ENCODE measurements around the gene PLAAT4.

The PLAAT4 gene

GRCh38 chr11:63563201-63564055 is 26.8 kb downstream of the PLAAT4 start, which contains the start of gene PLAAT2:
PLAAT2 (minus strand) TSS chr11:63563379; CDS start chr11:63563324, 55 bp downstream.
- no peak within 1 kb of the TSS for H3K18ac ChIP-seq (ENCODE audit: low read length)
- WGBS (ENCODE audit: extremely low coverage, insufficient coverage, insufficient read length): no CpG with 5 or more reads among the region's 13 CpGs

GRCh38 chr11:63564056-63564774 is 27.6 kb downstream of the PLAAT4 start:
- H3K9ac ChIP-seq (ENCODE audit: low read length): no peak overlapping the region
- H2AFZ ChIP-seq (ENCODE audit: insufficient read depth, low read length, poor library complexity): no peak overlapping the region
- H4K12ac ChIP-seq (ENCODE audit: low read depth, low read length): no peak overlapping the region
- no peaks in the 10 kb centered on the region for H3K36me3 ChIP-seq (ENCODE audit: control insufficient read depth in 1 of 2, insufficient read depth in 2 of 2, low read length in 2 of 2)
- H3K4ac ChIP-seq (ENCODE audit: low read depth, low read length): no peak overlapping the region
- DNase-seq: no peak
- H3K14ac ChIP-seq (ENCODE audit: low read length): no peak overlapping the region
- H3K4me1 ChIP-seq (ENCODE audit: control insufficient read depth in 1 of 2, insufficient read depth in 2 of 2, low read length in 2 of 2): peaks cover 3 to 5% of the 10 kb centered on the region in 2 experiments
- H4K91ac ChIP-seq (ENCODE audit: low read depth, low read length): no peak overlapping the region
- no peaks in the 10 kb centered on the region for H3K9me3 ChIP-seq (ENCODE audit: insufficient read depth, low read depth, low read length)
- H3K18ac ChIP-seq (ENCODE audit: low read length): no peak overlapping the region
- H2BK5ac ChIP-seq (ENCODE audit: low read depth, low read length, poor library complexity): no peak overlapping the region
- no peak overlapping the region for H3K27ac ChIP-seq (ENCODE audit: low read depth, low read length)
- H3K4me3 ChIP-seq (ENCODE audit: low read depth, low read length): no peak overlapping the region
- H3K79me2 ChIP-seq (ENCODE audit: control insufficient read depth, insufficient read depth, low read length, poor library complexity): no peaks in the 10 kb centered on the region
- H4K8ac ChIP-seq (ENCODE audit: low read depth, low read length): no peak overlapping the region
- no peak overlapping the region for H2AK5ac ChIP-seq (ENCODE audit: low read length)
- H2BK120ac ChIP-seq (ENCODE audit: insufficient read depth, low read length, poor library complexity): no peak overlapping the region
- peaks cover 1% of the 10 kb centered on the region for H3K79me1 ChIP-seq (ENCODE audit: low read length)
- no peaks in the 10 kb centered on the region for H3K27me3 ChIP-seq (ENCODE audit: insufficient read depth, low read length)
- no CpG with 5 or more reads among the region's 7 CpGs for WGBS (ENCODE audit: extremely low coverage, insufficient coverage, insufficient read length)
- H3K23ac ChIP-seq (ENCODE audit: low read length): no peak overlapping the region
- H2BK12ac ChIP-seq (ENCODE audit: low read length): no peak overlapping the region
- H3K4me2 ChIP-seq (ENCODE audit: low read length): no peak overlapping the region

More at GRCh38 chr11:63563201-63564055, 26.8 kb downstream of the PLAAT4 start, which contains the start of gene PLAAT2:
- no peak within 1 kb of the TSS for H4K8ac ChIP-seq (ENCODE audit: low read depth, low read length)
- H3K4me1 ChIP-seq (ENCODE audit: control insufficient read depth in 1 of 2, insufficient read depth in 2 of 2, low read length in 2 of 2): peaks cover 3 to 5% of the 10 kb centered on the region in 2 experiments
- H3K4me3 ChIP-seq (ENCODE audit: low read depth, low read length): no peak within 1 kb of the TSS
- H3K27ac ChIP-seq (ENCODE audit: low read depth, low read length): no peak within 1 kb of the TSS
- H3K79me1 ChIP-seq (ENCODE audit: low read length): peaks cover 1% of the 10 kb centered on the region
- no peak within 1 kb of the TSS for H2BK120ac ChIP-seq (ENCODE audit: insufficient read depth, low read length, poor library complexity)
- no peaks in the 10 kb centered on the region for H3K27me3 ChIP-seq (ENCODE audit: insufficient read depth, low read length)
- H3K14ac ChIP-seq (ENCODE audit: low read length): no peak within 1 kb of the TSS
- H3K23ac ChIP-seq (ENCODE audit: low read length): no peak within 1 kb of the TSS
- H3K9ac ChIP-seq (ENCODE audit: low read length): no peak within 1 kb of the TSS
- H2BK5ac ChIP-seq (ENCODE audit: low read depth, low read length, poor library complexity): no peak within 1 kb of the TSS
- no peak for DNase-seq
- no peaks in the 10 kb centered on the region for H3K79me2 ChIP-seq (ENCODE audit: control insufficient read depth, insufficient read depth, low read length, poor library complexity)
- H2BK12ac ChIP-seq (ENCODE audit: low read length): no peak within 1 kb of the TSS
- no peaks in the 10 kb centered on the region for H3K9me3 ChIP-seq (ENCODE audit: insufficient read depth, low read depth, low read length)
- no peak within 1 kb of the TSS for H4K12ac ChIP-seq (ENCODE audit: low read depth, low read length)
- H3K4me2 ChIP-seq (ENCODE audit: low read length): no peak within 1 kb of the TSS
- no peak within 1 kb of the TSS for H3K4ac ChIP-seq (ENCODE audit: low read depth, low read length)
- H2AFZ ChIP-seq (ENCODE audit: insufficient read depth, low read length, poor library complexity): no peak within 1 kb of the TSS
- H4K91ac ChIP-seq (ENCODE audit: low read depth, low read length): no peak within 1 kb of the TSS
- no peaks in the 10 kb centered on the region for H3K36me3 ChIP-seq (ENCODE audit: control insufficient read depth in 1 of 2, insufficient read depth in 2 of 2, low read length in 2 of 2)
- H2AK5ac ChIP-seq (ENCODE audit: low read length): no peak within 1 kb of the TSS

GRCh38 chr11:63564784-63565350 is 28.3 kb downstream of the PLAAT4 start:
- Histone ChIP-seq H3K9me3 (ENCODE audit: insufficient read depth, low read depth, low read length) (no peaks in the 10 kb centered on the region), H3K4ac (ENCODE audit: low read depth, low read length) (no peak overlapping the region), H2BK120ac (ENCODE audit: insufficient read depth, low read length, poor library complexity) (no peak overlapping the region), H2AFZ (ENCODE audit: insufficient read depth, low read length, poor library complexity) (no peak overlapping the region), H2BK12ac (ENCODE audit: low read length) (no peak overlapping the region), H2AK5ac (ENCODE audit: low read length) (no peak overlapping the region), H3K18ac (ENCODE audit: low read length) (no peak overlapping the region), H4K8ac (ENCODE audit: low read depth, low read length) (no peak overlapping the region), H3K36me3 (ENCODE audit: control insufficient read depth in 1 of 2, insufficient read depth in 2 of 2, low read length in 2 of 2) (no peaks in the 10 kb centered on the region), H3K4me3 (ENCODE audit: low read depth, low read length) (no peak overlapping the region), H3K9ac (ENCODE audit: low read length) (no peak overlapping the region), H4K91ac (ENCODE audit: low read depth, low read length) (no peak overlapping the region), H3K27me3 (ENCODE audit: insufficient read depth, low read length) (no peaks in the 10 kb centered on the region), H2BK5ac (ENCODE audit: low read depth, low read length, poor library complexity) (no peak overlapping the region), H3K79me2 (ENCODE audit: control insufficient read depth, insufficient read depth, low read length, poor library complexity) (no peaks in the 10 kb centered on the region), H3K23ac (ENCODE audit: low read length) (no peak overlapping the region), H4K12ac (ENCODE audit: low read depth, low read length) (no peak overlapping the region), H3K14ac (ENCODE audit: low read length) (no peak overlapping the region), H3K4me1 (ENCODE audit: control insufficient read depth in 1 of 2, insufficient read depth in 2 of 2, low read length in 2 of 2) (peaks cover 3 to 5% of the 10 kb centered on the region in 2 experiments), H3K4me2 (ENCODE audit: low read length) (no peak overlapping the region), H3K27ac (ENCODE audit: low read depth, low read length) (no peak overlapping the region), H3K79me1 (ENCODE audit: low read length) (peaks cover 1% of the 10 kb centered on the region)
- no CpG with 5 or more reads among the region's 4 CpGs for WGBS (ENCODE audit: extremely low coverage, insufficient coverage, insufficient read length)
- DNase-seq: peak; percentile 31 to 59

- Histone ChIP-seq H3K79me1 (ENCODE audit: low read length) (peaks cover 1% of the 10 kb centered on the region), H3K23ac (ENCODE audit: low read length) (no peak overlapping the region), H4K91ac (ENCODE audit: low read depth, low read length) (no peak overlapping the region), H3K4me3 (ENCODE audit: low read depth, low read length) (no peak overlapping the region), H3K4me1 (ENCODE audit: control insufficient read depth in 1 of 2, insufficient read depth in 2 of 2, low read length in 2 of 2) (peaks cover 3 to 5% of the 10 kb centered on the region in 2 experiments), H3K27me3 (ENCODE audit: insufficient read depth, low read length) (no peaks in the 10 kb centered on the region), H3K27ac (ENCODE audit: low read depth, low read length) (no peak overlapping the region), H2BK5ac (ENCODE audit: low read depth, low read length, poor library complexity) (no peak overlapping the region), H3K4me2 (ENCODE audit: low read length) (no peak overlapping the region), H3K9me3 (ENCODE audit: insufficient read depth, low read depth, low read length) (no peaks in the 10 kb centered on the region), H2BK120ac (ENCODE audit: insufficient read depth, low read length, poor library complexity) (no peak overlapping the region), H2AK5ac (ENCODE audit: low read length) (no peak overlapping the region), H4K8ac (ENCODE audit: low read depth, low read length) (no peak overlapping the region), H3K36me3 (ENCODE audit: control insufficient read depth in 1 of 2, insufficient read depth in 2 of 2, low read length in 2 of 2) (no peaks in the 10 kb centered on the region), H2AFZ (ENCODE audit: insufficient read depth, low read length, poor library complexity) (no peak overlapping the region), H4K12ac (ENCODE audit: low read depth, low read length) (no peak overlapping the region), H3K4ac (ENCODE audit: low read depth, low read length) (no peak overlapping the region), H2BK12ac (ENCODE audit: low read length) (no peak overlapping the region), H3K9ac (ENCODE audit: low read length) (no peak overlapping the region), H3K79me2 (ENCODE audit: control insufficient read depth, insufficient read depth, low read length, poor library complexity) (no peaks in the 10 kb centered on the region), H3K14ac (ENCODE audit: low read length) (no peak overlapping the region), H3K18ac (ENCODE audit: low read length) (no peak overlapping the region)
- peak; percentile 76 to 85 for DNase-seq
- WGBS (ENCODE audit: extremely low coverage, insufficient coverage, insufficient read length): no CpG with 5 or more reads among the region's 5 CpGs
Observed at GRCh38 chr11:63567044-63567840, 30.6 kb downstream of the PLAAT4 start.

Measured in trophoblast cell (in vitro differentiated cells and primary cell).